ENCODE results near the gene NUDT14.

The NUDT14 gene

DNA sequence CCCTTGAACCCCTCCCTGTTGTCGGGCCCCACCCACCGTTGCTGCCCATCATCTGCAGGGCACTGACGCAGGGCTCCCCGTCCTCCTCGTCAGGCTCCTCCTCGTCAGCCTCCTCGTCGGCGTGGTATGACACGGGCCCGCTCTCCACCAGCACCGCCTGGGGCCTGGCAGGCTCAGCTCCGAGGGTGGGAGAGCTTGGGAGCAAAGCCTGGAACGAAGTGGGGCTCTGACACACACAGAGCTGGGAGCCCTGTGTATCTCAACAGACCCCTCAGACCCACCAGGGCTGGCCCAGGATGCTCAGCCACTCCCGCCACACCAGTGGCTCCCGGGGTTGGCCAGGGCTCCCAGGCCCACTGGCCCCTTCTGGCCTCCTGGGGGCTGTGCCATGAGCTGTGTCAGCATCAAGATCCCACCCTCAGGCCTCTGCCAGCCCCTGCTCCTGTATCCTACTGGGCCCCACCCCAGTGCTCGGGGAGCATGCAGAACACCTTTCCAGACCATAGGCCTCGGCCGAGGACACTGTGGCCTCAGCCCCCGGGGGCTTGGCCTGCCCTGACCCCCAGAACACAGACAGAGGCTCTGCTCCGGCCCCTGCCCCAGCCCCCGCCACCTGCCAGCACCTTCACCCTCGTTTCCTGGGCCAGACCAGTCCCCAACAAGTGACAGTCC is 30.1 kb upstream of the NUDT14 start:
- DNase-seq (ENCODE audit: low read depth, low spot score) = no peak
- H3K27me3 ChIP-seq (ENCODE audit: insufficient read depth, insufficient read length) = no peaks in the 10 kb centered on the region
- no peak for TF ChIP-seq SUZ12 (IDR thresholded peaks at IDR 0.05; ENCODE audit: extremely low read depth, insufficient read depth, insufficient read length)
- TF ChIP-seq ZNF274 (IDR thresholded peaks at IDR 0.05; ENCODE audit: low read depth, low read length) = no peak
- TF ChIP-seq YY1 (IDR thresholded peaks at IDR 0.05; ENCODE audit: insufficient read depth, insufficient read length) = no peak

DNA sequence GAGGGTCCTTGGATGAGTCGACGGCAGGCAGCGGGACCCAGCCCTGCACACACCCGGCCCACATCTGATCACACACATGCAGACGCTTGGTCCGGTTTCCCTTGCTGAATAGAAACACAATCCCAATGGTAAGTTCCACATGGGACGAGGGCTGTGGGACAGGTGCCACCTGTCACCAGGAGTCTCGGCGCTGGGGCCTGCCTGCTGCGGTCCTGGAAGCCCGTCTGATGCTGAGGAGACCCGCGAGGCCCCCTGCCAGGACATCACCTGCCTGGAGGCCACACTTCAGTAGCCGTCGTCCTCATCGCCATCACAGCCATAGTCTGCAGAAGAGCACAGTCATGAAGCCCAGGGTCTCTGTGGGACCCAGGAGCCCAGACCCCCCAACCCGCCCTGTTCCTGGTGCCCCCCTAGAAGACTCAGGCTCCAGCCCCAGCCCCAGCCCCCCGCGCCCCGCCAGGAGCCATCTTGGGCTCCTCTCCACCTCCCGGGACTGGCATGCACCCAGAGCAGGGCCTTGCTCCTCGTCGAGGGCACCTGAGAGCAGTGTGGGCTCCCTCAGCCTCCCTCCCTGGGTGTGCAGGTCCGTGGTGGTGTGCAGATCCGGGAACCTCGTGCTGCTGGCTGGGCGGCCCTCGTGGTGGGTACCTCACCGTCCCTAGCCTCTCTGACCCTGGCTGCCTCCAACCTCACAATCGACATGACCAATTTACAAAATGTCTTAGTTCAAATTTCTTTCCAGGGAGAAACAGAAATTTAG is 29.3 kb upstream of the NUDT14 start:
- Histone ChIP-seq H3K9me3 (ENCODE audit: insufficient read depth, low read length) (no peaks in the 10 kb centered on the region), H3K4me1 (ENCODE audit: insufficient read depth, insufficient read length) (peaks cover 7% of the 10 kb centered on the region), H3K27me3 (ENCODE audit: insufficient read depth, insufficient read length) (no peaks in the 10 kb centered on the region), H3K9ac (ENCODE audit: insufficient read length, low read depth) (no peak overlapping the region), H3K4me3 (ENCODE audit: insufficient read length, low read depth) (no peak overlapping the region), H3K36me3 (ENCODE audit: insufficient read depth, insufficient read length, low read length) (peaks cover 25% of the 10 kb centered on the region)
- TF ChIP-seq YY1 (IDR thresholded peaks at IDR 0.05; ENCODE audit: insufficient read depth, insufficient read length) = no peak
- TF ChIP-seq SUZ12 (IDR thresholded peaks at IDR 0.05; ENCODE audit: extremely low read depth, insufficient read depth, insufficient read length) = no peak
- TF ChIP-seq ZNF274 (IDR thresholded peaks at IDR 0.05; ENCODE audit: low read depth, low read length) = no peak
- DNase-seq (ENCODE audit: low read depth, low spot score) = no peak

More for the DNA sequence above, 30.1 kb upstream of the NUDT14 start:
- Histone ChIP-seq H3K36me3 (ENCODE audit: insufficient read depth, insufficient read length, low read length) (peaks cover 26% of the 10 kb centered on the region), H3K9ac (ENCODE audit: insufficient read length, low read depth) (no peak overlapping the region), H3K4me3 (ENCODE audit: insufficient read length, low read depth) (no peak overlapping the region), H3K9me3 (ENCODE audit: insufficient read depth, low read length) (no peaks in the 10 kb centered on the region), H3K4me1 (ENCODE audit: insufficient read depth, insufficient read length) (peaks cover 7% of the 10 kb centered on the region)

DNA sequence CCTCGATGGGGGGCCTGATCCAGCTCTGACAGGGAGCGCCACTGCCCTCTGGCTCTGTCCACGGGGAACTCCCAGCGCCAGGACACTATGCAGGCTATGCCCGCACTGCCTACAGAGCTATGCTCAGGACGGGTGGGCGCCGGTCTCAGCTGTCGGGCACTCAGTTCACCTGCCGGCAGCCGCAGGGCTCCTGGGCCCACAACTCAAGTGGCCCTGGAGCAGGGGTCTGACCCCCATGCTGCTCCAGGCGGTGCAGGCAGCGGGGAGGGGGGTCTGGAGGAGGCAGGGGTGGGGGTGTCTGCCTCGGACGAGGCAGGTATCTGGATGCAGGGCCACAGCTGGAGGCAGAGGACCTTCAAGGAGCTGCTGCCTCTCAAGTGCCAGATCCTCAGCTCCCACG is 28.5 kb upstream of the NUDT14 start:
- no peak for DNase-seq (ENCODE audit: low read depth, low spot score)
- no peak overlapping the region for H3K9ac ChIP-seq (ENCODE audit: insufficient read length, low read depth)
- no peaks in the 10 kb centered on the region for H3K9me3 ChIP-seq (ENCODE audit: insufficient read depth, low read length)
- no peak for TF ChIP-seq ZNF274 (IDR thresholded peaks at IDR 0.05; ENCODE audit: low read depth, low read length)
- TF ChIP-seq YY1 (IDR thresholded peaks at IDR 0.05; ENCODE audit: insufficient read depth, insufficient read length) = no peak
- no peak for TF ChIP-seq SUZ12 (IDR thresholded peaks at IDR 0.05; ENCODE audit: extremely low read depth, insufficient read depth, insufficient read length)
- H3K27me3 ChIP-seq (ENCODE audit: insufficient read depth, insufficient read length) = no peaks in the 10 kb centered on the region
- no peak overlapping the region for H3K4me3 ChIP-seq (ENCODE audit: insufficient read length, low read depth)
- peaks cover 22% of the 10 kb centered on the region for H3K36me3 ChIP-seq (ENCODE audit: insufficient read depth, insufficient read length, low read length)
- H3K4me1 ChIP-seq (ENCODE audit: insufficient read depth, insufficient read length) = peaks cover 7% of the 10 kb centered on the region

DNA sequence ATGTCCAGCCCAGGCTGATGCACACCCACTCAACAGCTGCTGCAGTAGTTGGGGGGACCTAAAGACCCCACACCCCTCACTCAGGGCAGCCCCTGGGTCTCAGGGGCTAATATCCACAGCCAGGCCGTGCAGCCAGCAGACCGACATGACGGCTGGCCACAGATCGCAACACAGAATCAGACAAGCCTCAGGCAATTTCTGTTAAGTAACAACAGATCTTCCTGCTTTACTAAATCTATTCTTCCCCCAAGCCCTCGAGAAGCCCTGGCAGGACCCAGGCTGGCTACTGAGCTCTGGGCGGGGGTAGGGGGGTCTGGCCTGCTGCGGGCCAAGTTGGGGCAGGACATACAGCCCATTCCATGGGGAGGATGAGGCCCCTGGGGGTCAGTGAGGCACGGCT is 28.0 kb upstream of the NUDT14 start:
- DNase-seq (ENCODE audit: low read depth, low spot score) = no peak
- no peaks in the 10 kb centered on the region for H3K27me3 ChIP-seq (ENCODE audit: insufficient read depth, insufficient read length)
- no peak overlapping the region for H3K9ac ChIP-seq (ENCODE audit: insufficient read length, low read depth)
- H3K9me3 ChIP-seq (ENCODE audit: insufficient read depth, low read length) = no peaks in the 10 kb centered on the region
- H3K4me1 ChIP-seq (ENCODE audit: insufficient read depth, insufficient read length) = peaks cover 7% of the 10 kb centered on the region
- H3K4me3 ChIP-seq (ENCODE audit: insufficient read length, low read depth) = no peak overlapping the region
- peaks cover 22% of the 10 kb centered on the region for H3K36me3 ChIP-seq (ENCODE audit: insufficient read depth, insufficient read length, low read length)
- TF ChIP-seq SUZ12 (IDR thresholded peaks at IDR 0.05; ENCODE audit: extremely low read depth, insufficient read depth, insufficient read length) = no peak
- no peak for TF ChIP-seq YY1 (IDR thresholded peaks at IDR 0.05; ENCODE audit: insufficient read depth, insufficient read length)
- no peak for TF ChIP-seq ZNF274 (IDR thresholded peaks at IDR 0.05; ENCODE audit: low read depth, low read length)

DNA sequence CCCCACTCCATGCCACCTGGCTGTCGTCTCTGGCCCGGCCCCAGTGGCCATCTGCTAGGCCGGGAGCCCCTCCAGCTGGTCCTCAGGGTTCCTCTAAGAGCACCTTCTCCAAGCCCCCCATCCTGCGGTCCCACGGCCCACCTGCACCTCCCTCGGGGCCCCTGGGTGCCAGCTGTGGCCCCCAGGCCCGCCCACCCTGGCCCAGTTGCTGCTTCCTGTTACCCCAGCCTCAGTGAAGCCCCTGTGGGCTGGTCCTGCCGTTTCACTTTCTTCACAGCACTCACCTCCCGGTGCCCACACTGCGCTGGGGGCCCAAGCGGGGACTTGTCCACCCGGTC is 27.6 kb upstream of the NUDT14 start:
- Histone ChIP-seq H3K4me1 (ENCODE audit: insufficient read depth, insufficient read length) (peaks cover 7% of the 10 kb centered on the region), H3K9ac (ENCODE audit: insufficient read length, low read depth) (no peak overlapping the region), H3K36me3 (ENCODE audit: insufficient read depth, insufficient read length, low read length) (peaks cover 22% of the 10 kb centered on the region), H3K27me3 (ENCODE audit: insufficient read depth, insufficient read length) (no peaks in the 10 kb centered on the region), H3K4me3 (ENCODE audit: insufficient read length, low read depth) (no peak overlapping the region), H3K9me3 (ENCODE audit: insufficient read depth, low read length) (no peaks in the 10 kb centered on the region)
- TF ChIP-seq SUZ12 (IDR thresholded peaks at IDR 0.05; ENCODE audit: extremely low read depth, insufficient read depth, insufficient read length) (no peak), ZNF274 (IDR thresholded peaks at IDR 0.05; ENCODE audit: low read depth, low read length) (no peak), YY1 (IDR thresholded peaks at IDR 0.05; ENCODE audit: insufficient read depth, insufficient read length) (no peak)
- DNase-seq (ENCODE audit: low read depth, low spot score) = no peak

DNA sequence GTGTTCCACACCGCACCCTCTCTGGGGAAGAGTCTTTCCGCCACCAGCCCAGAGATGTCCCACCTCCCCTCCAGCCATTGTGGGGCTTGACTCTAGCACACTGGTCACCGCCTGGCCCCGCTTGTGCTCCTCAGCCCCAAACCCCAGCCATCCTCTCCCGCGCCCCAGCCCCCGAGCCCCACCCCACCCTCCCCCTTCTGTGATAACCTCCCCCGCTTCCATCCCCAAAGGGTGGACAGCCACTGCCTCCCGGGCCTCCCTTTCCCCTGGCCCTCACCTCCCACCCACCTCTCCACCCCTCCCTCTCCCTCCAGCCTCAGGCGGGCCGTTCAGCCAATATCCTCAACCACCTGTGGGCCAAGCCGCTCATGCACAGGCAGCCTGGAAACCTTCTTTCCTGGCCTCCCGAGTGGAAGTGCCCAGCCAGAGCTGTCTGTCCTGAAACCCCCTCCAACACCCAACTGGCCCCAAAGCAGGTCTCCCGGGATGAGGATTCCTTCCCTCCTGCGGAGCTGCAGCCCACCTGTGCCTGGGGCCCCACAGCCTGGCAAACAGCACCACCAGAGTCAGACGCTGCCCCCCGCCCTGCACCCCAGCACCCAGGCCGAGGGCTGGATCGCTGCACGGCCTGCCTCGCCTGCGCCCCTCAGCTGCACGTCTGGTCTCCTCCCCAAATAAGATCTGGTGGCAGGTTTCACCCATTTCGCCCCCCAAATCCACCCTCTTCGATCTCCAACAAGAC is 27.1 kb upstream of the NUDT14 start:
- no peak overlapping the region for H3K4me3 ChIP-seq (ENCODE audit: insufficient read length, low read depth)
- no peaks in the 10 kb centered on the region for H3K9me3 ChIP-seq (ENCODE audit: insufficient read depth, low read length)
- H3K4me1 ChIP-seq (ENCODE audit: insufficient read depth, insufficient read length) = peaks cover 4% of the 10 kb centered on the region
- no peak for TF ChIP-seq SUZ12 (IDR thresholded peaks at IDR 0.05; ENCODE audit: extremely low read depth, insufficient read depth, insufficient read length)
- no peak for TF ChIP-seq ZNF274 (IDR thresholded peaks at IDR 0.05; ENCODE audit: low read depth, low read length)
- no peak for TF ChIP-seq YY1 (IDR thresholded peaks at IDR 0.05; ENCODE audit: insufficient read depth, insufficient read length)
- H3K9ac ChIP-seq (ENCODE audit: insufficient read length, low read depth) = no peak overlapping the region
- H3K27me3 ChIP-seq (ENCODE audit: insufficient read depth, insufficient read length) = no peaks in the 10 kb centered on the region
- DNase-seq (ENCODE audit: low read depth, low spot score) = no peak
- peaks cover 22% of the 10 kb centered on the region for H3K36me3 ChIP-seq (ENCODE audit: insufficient read depth, insufficient read length, low read length)

DNA sequence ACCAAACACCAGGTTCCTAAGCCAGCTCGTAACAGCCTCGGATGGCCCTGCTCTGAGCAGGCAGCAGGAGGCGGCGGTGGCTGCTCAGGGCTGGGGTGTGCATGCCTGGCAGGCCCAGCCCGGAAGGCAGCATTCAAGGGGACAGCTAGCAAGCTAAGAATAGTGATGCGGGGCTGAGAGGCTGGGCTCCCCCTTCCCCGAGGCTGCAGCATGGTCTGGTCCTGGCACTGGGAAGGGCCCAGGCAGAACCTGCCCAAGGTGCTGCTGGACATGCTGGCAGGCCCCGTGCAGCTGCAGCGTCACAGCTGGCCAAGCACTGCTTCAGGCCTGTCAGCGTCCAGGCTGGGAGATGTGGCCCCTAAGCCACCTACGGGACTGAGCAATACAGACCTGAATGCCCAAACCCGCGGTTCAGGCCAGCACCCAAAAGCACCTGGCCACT is 26.4 kb upstream of the NUDT14 start:
- TF ChIP-seq SUZ12 (IDR thresholded peaks at IDR 0.05; ENCODE audit: extremely low read depth, insufficient read depth, insufficient read length) = no peak
- TF ChIP-seq ZNF274 (IDR thresholded peaks at IDR 0.05; ENCODE audit: low read depth, low read length) = no peak
- no peak for TF ChIP-seq YY1 (IDR thresholded peaks at IDR 0.05; ENCODE audit: insufficient read depth, insufficient read length)
- no peak overlapping the region for H3K9ac ChIP-seq (ENCODE audit: insufficient read length, low read depth)
- DNase-seq (ENCODE audit: low read depth, low spot score) = no peak
- H3K4me1 ChIP-seq (ENCODE audit: insufficient read depth, insufficient read length) = peaks cover 4% of the 10 kb centered on the region
- no peaks in the 10 kb centered on the region for H3K27me3 ChIP-seq (ENCODE audit: insufficient read depth, insufficient read length)
- no peak overlapping the region for H3K4me3 ChIP-seq (ENCODE audit: insufficient read length, low read depth)
- H3K9me3 ChIP-seq (ENCODE audit: insufficient read depth, low read length) = no peaks in the 10 kb centered on the region
- peaks cover 18% of the 10 kb centered on the region for H3K36me3 ChIP-seq (ENCODE audit: insufficient read depth, insufficient read length, low read length)
